Activated naive CD4-positive, alpha-beta T cell treated with anti-CD3 and anti-CD28 coated beads, Interleukin-2, amount 10 ng/mL, durations not matched to agents 7 days and 5 days (primary cell): Measurements from ENCODE around the gene NKAIN2.
"Not testable (repeated sequence)": the region's sequence is repeated elsewhere in the genome, so short reads cannot be mapped to it uniquely, and the experiment has no call there.

ENCODE experiments used
- CTCF ChIA-PET: fragments of 350-600 bp; sonication (Branson Sonifier 250); formaldehyde crosslinking; loops from one replicate; lab custom pipeline; 2021; ENCODE audit warnings: antibody characterized with exemption; lab: Charles Lee
- DNase-seq: peaks from one replicate; pipeline ENCODE4 v3.0.0-alpha.2; 2020
- H3K27ac Mint-ChIP-seq: one replicate; pipeline ENCODE4 v1.8.0; 2021; ENCODE audit warnings: mild to moderate bottlenecking, moderate library complexity, mixed read lengths
- H3K27me3 Mint-ChIP-seq: one replicate; pipeline ENCODE4 v1.8.0; 2021; ENCODE audit warnings: mild to moderate bottlenecking, mixed read lengths
- H3K36me3 Mint-ChIP-seq: one replicate; pipeline ENCODE4 v1.8.0; 2021; ENCODE audit warnings: mixed read lengths
- H3K4me1 Mint-ChIP-seq: one replicate; pipeline ENCODE4 v1.8.0; 2021; ENCODE audit warnings: mixed read lengths
- H3K4me3 Mint-ChIP-seq: one replicate; pipeline ENCODE4 v1.8.0; 2021; ENCODE audit warnings: mild to moderate bottlenecking, moderate library complexity, mixed read lengths
- H3K9me3 Mint-ChIP-seq: one replicate; pipeline ENCODE4 v1.8.0; 2021; ENCODE audit warnings: mixed read lengths

Gene NKAIN2

DNA sequence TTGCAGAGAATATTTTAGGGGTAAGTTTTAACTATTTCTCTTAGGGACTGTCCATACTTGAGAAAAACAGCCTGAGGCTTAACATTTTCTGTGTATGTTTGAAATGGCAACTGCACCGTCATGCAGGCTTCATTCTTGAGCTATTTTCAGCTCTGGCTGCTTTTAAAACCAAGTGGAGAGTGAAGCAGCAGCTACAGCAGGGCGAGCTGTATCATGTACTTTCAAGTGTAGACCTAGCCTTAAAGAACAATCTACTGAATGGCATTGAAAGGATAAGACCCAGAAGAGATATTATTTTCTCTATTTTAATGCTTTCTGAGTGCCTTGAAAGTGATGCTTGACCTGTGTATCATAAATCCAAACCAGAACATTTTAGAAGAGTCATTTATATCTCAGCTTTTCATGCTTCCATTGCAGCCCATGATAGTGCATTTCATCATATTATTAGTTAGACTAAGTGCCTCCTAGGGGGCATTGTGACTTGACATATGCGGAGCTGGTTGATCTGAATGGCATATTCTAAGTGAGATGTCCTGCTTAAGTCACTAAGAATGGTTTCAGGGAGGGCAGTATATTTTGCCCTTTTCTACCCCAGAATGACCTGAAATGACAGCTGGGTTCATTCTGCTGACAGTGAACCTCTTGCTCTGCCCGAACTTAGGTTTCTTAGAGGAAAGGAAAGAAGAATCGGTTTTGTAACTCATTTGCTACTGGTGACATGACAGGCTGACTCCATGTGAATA, 85.3 kb downstream of the NKAIN2 start:
- Mint-ChIP-seq H3K36me3 (no peaks in the 10 kb centered on the region), H3K4me1 (no peaks in the 10 kb centered on the region), H3K27me3 (no peaks in the 10 kb centered on the region), H3K27ac (no peak overlapping the region), H3K9me3 (no peaks in the 10 kb centered on the region), H3K4me3 (no peak overlapping the region)
- CTCF ChIA-PET = no interaction called here
- no peak for DNase-seq

DNA sequence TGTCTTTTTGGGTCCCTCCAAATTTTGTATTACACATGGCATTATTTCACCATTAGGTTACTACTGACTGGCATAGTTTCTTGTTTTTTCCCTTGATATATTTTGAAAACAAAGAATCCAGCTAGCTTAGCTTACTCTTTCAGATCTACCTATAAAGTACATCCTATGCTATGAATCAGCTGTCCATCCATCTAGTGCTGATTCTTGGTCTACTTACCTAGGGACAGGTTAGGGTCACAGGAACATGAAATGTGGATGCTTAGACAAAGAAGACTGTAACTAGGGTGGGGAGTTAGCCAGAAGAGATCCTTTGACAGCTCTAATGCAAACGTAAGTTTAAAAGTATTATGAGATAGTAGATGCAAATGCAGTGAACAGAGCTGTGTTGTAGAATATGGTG, 91.7 kb downstream of the NKAIN2 start:
- Mint-ChIP-seq H3K36me3 (no peaks in the 10 kb centered on the region), H3K4me1 (no peaks in the 10 kb centered on the region), H3K27me3 (no peaks in the 10 kb centered on the region), H3K27ac (no peak overlapping the region), H3K4me3 (no peak overlapping the region), H3K9me3 (no peaks in the 10 kb centered on the region)
- DNase-seq = no peak
- CTCF ChIA-PET = no interaction called here

DNA sequence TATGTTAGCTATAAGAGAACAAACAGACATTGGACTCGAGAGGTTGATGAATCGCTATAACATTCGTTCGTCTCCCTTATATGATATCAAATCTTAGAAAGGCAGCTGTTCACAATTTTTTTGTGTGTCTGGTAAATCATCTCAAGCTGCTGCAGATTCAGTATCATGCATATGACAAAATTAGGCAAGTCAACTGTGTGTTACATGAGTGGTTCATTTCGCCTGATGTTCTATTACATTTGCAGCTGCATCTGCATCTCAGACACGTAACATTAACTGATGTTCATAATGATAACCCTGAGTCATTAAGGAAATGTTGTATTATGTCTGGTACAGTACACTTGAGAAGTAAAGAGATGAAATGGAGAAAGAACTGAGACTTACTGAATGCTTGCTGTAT, 92.1 kb downstream of the NKAIN2 start:
- no peaks in the 10 kb centered on the region for H3K9me3 Mint-ChIP-seq
- H3K4me1 Mint-ChIP-seq = no peaks in the 10 kb centered on the region
- no peak for DNase-seq
- H3K27me3 Mint-ChIP-seq = no peaks in the 10 kb centered on the region
- no peak overlapping the region for H3K4me3 Mint-ChIP-seq
- no peaks in the 10 kb centered on the region for H3K36me3 Mint-ChIP-seq
- no peak overlapping the region for H3K27ac Mint-ChIP-seq
- CTCF ChIA-PET = no interaction called here

DNA sequence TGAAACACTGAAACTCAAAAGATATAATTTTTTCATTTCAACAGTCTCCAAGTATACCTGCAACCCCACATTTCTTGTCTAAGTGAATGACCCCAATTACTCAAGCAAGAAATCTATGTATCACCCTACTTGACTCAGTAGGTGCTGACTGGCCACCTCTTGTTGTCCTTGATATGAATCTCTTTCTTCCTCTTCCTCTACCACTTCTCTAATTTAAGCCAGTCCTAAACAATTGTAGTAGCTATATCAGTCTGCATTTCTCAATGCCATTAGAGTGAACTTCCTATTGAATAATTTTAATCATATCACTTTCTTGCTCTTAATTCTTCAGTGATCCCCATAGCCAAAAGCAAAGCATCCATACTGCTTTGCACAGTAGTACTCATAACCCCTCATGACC, 93.2 kb downstream of the NKAIN2 start:
- no peaks in the 10 kb centered on the region for H3K27me3 Mint-ChIP-seq
- no peaks in the 10 kb centered on the region for H3K4me1 Mint-ChIP-seq
- no peak overlapping the region for H3K4me3 Mint-ChIP-seq
- H3K27ac Mint-ChIP-seq = no peak overlapping the region
- no peaks in the 10 kb centered on the region for H3K36me3 Mint-ChIP-seq
- no peaks in the 10 kb centered on the region for H3K9me3 Mint-ChIP-seq
- CTCF ChIA-PET = no interaction called here
- no peak for DNase-seq

DNA sequence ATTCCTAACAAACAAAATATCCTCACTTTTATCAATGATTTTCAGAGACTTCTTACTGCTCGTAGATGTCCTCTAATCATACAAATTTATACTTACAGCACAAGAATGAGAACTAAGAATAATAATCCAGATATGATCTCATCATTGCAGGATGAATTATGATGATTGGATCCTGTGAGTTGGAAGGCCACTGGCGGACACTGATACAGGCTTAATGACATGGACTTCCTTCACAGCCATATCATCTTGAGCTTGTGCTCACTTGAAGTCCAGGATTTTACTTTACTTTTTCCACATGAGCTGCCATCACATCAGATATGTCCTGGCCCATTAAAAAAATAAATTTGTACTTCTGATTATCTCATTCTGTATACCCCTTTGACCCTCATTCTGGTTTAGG, 94.3 kb downstream of the NKAIN2 start:
- no peaks in the 10 kb centered on the region for H3K9me3 Mint-ChIP-seq
- H3K4me1 Mint-ChIP-seq = no peaks in the 10 kb centered on the region
- no peaks in the 10 kb centered on the region for H3K36me3 Mint-ChIP-seq
- CTCF ChIA-PET = no interaction called here
- no peak overlapping the region for H3K4me3 Mint-ChIP-seq
- H3K27me3 Mint-ChIP-seq = no peaks in the 10 kb centered on the region
- no peak for DNase-seq
- no peak overlapping the region for H3K27ac Mint-ChIP-seq

DNA sequence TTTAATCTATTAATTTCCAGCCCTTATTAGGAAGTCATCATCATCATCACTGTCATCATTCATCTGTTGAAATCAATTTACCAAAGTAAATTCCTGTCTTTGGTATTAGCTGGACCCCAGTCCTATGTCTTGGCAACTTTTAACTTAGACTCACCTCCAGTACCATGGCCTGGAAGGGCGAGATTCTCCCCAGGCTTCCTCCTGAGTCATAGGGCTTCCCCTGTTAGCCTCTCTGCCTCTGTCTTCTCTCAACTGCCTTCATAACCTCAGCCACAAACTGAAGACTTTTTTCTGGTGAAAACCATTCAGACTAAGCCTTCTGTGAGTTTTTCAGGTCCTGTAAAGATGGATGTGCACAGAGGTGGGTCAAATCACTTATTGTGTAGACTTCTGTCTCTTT, 95.0 kb downstream of the NKAIN2 start:
- H3K27ac Mint-ChIP-seq = no peak overlapping the region
- CTCF ChIA-PET = no interaction called here
- no peaks in the 10 kb centered on the region for H3K4me1 Mint-ChIP-seq
- H3K9me3 Mint-ChIP-seq = no peaks in the 10 kb centered on the region
- no peaks in the 10 kb centered on the region for H3K36me3 Mint-ChIP-seq
- no peaks in the 10 kb centered on the region for H3K27me3 Mint-ChIP-seq
- DNase-seq = no peak
- no peak overlapping the region for H3K4me3 Mint-ChIP-seq

DNA sequence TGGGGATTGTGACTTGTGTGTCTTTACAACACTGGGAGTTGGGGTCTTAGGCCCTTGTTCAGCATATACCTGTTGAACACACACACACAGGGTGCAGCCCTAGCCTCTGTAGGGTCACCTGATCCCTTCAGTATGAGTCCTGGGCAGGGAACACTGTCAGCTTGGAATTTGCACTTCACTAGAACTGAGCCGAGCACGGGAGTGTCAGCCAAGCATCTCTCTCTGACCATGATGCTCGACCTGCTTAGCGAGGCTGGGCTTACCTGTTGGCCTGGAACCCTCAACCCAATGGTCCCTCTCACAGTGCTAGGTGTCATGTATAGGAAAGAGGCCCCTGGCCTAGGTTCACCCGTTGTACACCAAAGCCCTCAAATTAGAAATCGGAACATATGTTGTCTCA, 96.1 kb downstream of the NKAIN2 start:
- Mint-ChIP-seq H3K4me3 (no peak overlapping the region), H3K27me3 (no peaks in the 10 kb centered on the region), H3K36me3 (no peaks in the 10 kb centered on the region), H3K9me3 (no peaks in the 10 kb centered on the region), H3K27ac (no peak overlapping the region), H3K4me1 (no peaks in the 10 kb centered on the region)
- CTCF ChIA-PET = no interaction called here
- no peak for DNase-seq

DNA sequence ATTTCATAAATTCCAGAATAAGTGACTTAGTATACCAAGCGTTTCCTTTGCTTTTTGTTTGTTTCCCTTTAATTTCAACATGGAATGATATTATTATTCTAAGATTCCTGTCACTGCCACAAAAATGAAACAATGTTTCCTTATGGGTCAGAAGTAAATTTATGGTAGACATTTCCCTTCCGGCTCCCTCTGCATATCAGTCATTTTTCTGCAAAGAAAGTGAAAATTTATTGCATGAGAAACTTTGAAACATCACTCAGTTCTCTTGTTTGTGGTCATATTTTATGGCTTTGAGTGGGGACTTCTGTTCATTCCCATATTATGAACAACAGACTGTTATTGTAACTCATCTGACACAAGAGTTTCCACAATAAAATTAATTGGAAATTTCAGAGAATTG, 97.8 kb downstream of the NKAIN2 start:
- Mint-ChIP-seq H3K27me3 (no peaks in the 10 kb centered on the region), H3K4me3 (no peak overlapping the region)

DNA sequence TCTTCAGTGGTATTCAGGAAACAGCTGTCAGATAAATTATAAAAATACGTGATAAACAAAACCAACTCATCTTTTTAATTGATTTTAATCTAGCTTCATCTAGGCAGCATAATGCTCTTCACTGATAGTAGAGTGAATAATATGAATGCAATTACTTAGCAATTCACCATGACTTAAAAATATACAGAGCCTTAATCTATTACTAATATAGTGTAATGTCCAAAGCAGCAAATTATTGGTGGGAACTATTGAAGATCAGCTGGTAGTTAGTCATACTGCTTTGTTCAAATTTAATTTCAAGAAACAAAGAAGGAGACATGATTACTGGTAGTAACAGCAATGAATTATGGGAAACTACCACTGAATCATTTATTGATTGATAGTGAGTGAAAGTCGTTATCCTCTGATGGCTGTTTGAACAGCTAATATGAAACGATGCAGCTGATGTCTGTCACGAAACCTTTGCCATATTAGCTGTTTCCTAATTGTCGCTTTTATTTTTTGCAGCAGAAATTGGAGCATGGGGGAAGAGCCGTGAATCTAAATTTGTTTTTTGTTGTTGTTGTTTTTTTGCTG, 99.2 kb downstream of the NKAIN2 start:
- Mint-ChIP-seq H3K4me1 (no peaks in the 10 kb centered on the region), H3K4me3 (no peak overlapping the region), H3K9me3 (no peaks in the 10 kb centered on the region), H3K27me3 (no peaks in the 10 kb centered on the region), H3K27ac (no peak overlapping the region), H3K36me3 (no peaks in the 10 kb centered on the region)
- CTCF ChIA-PET = no interaction called here
- no peak for DNase-seq

More for the DNA sequence above, 97.8 kb downstream of the NKAIN2 start:
- no peak overlapping the region for H3K27ac Mint-ChIP-seq
- no peak for DNase-seq
- CTCF ChIA-PET = no interaction called here
- H3K9me3 Mint-ChIP-seq = no peaks in the 10 kb centered on the region
- H3K4me1 Mint-ChIP-seq = no peaks in the 10 kb centered on the region
- no peaks in the 10 kb centered on the region for H3K36me3 Mint-ChIP-seq

DNA sequence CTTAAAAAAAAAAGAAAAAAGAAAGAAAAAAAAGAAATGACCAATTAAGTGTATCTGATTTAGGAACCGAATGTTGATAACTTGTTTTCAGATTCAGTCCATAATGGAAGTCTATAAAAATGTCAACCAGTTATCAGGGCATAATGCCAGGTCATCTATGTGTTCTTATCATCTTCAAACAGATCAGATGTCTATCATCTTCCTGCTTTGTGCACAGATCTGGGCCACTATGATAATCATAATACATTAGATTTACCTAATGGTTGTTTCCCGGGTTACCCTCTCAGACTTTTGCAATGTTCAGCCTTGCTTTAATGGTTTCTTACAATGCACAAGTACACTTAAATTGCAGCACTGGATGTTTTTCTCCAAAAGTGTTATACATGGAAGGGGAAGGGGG, 100.6 kb downstream of the NKAIN2 start:
- CTCF ChIA-PET = no interaction called here

DNA sequence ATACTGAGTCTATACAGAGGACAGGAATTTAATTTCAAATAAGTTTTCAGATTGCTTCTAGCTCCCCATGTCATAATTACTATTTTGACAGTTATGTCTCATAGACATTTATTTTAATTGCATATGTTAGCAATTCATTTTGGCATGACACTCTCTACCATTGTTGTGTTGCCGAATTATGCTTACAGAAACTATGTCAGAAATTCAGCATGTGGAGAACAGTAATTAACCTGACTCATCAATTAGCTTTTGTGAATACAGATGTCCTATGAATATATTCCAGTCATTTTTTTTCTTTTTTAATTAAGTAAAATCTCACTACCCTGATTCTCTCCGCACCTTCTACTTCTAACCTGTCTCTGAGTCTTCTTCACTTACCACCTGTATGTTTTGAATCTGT, 105.1 kb downstream of the NKAIN2 start:
- H3K27ac Mint-ChIP-seq = no peak overlapping the region
- H3K36me3 Mint-ChIP-seq = no peaks in the 10 kb centered on the region
- no peaks in the 10 kb centered on the region for H3K9me3 Mint-ChIP-seq
- no peaks in the 10 kb centered on the region for H3K4me1 Mint-ChIP-seq
- CTCF ChIA-PET = no interaction called here
- H3K4me3 Mint-ChIP-seq = no peak overlapping the region
- no peak for DNase-seq
- no peaks in the 10 kb centered on the region for H3K27me3 Mint-ChIP-seq

More for the DNA sequence above, 100.6 kb downstream of the NKAIN2 start:
- Mint-ChIP-seq H3K27me3 (no peaks in the 10 kb centered on the region), H3K9me3 (no peaks in the 10 kb centered on the region), H3K4me3 (no peak overlapping the region), H3K4me1 (no peaks in the 10 kb centered on the region), H3K36me3 (no peaks in the 10 kb centered on the region), H3K27ac (no peak overlapping the region)
- DNase-seq = no peak

DNA sequence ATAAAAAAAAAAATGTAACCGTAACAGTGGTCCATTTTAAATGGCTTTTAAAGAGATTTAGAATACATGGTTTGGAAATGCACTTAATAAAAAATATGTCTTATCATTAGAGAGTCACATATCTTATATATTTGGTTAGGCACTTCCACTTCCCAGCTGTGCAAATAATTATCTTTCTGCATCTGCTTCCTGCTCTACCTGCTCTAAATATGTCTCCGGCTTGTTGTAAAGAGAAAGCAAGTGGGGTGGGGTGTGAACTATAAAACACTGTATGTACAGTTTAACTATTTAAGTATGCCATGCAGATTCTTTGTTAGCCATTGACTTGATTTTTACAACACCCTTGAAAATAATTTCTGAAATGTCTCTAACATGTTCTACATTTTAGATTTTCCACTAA, 106.3 kb downstream of the NKAIN2 start:
- H3K4me3 Mint-ChIP-seq = no peak overlapping the region
- no peaks in the 10 kb centered on the region for H3K4me1 Mint-ChIP-seq
- no peaks in the 10 kb centered on the region for H3K27me3 Mint-ChIP-seq
- no peak for DNase-seq
- no peaks in the 10 kb centered on the region for H3K9me3 Mint-ChIP-seq
- no peak overlapping the region for H3K27ac Mint-ChIP-seq
- CTCF ChIA-PET = no interaction called here
- H3K36me3 Mint-ChIP-seq = no peaks in the 10 kb centered on the region

DNA sequence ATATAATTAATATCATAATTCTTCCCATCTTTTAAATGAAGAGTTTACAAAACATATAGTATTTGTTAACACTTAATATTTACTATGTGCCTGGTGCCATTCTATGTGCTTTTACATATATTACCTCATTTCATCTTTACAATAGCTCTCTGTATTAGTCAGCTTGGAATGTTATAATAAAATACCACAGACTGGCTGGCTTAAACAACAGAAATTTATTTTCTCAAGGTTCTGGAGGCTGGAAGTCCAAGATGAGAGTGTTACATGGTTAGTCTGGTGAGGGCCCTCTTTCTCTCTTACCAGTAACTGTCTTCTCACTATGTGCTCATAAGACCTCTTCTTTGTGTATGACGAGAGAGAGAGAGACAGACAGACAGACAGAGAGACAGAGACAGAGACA, 110.2 kb downstream of the NKAIN2 start:
- no peak for DNase-seq

DNA sequence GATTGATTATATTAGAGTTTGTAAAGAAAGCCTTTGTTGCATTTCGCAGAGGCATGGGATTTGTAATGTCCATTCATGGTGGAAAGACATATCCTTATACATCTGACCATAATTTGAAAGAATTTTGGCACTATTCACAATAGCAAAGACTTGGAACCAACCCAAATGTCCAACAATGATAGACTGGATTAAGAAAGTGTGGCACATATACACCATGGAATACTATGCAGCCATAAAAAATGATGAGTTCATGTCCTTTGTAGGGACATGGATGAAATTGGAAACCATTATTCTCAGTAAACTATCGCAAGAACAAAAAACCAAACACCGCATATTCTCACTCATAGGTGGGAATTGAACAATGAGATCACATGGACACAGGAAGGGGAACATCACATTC, 119.7 kb downstream of the NKAIN2 start:
- H3K4me1 Mint-ChIP-seq, H3K4me3 Mint-ChIP-seq, H3K9me3 Mint-ChIP-seq, DNase-seq, H3K36me3 Mint-ChIP-seq, H3K27ac Mint-ChIP-seq, H3K27me3 Mint-ChIP-seq, CTCF ChIA-PET: not testable (repeated sequence)

More for the DNA sequence above, 110.2 kb downstream of the NKAIN2 start:
- CTCF ChIA-PET = no interaction called here
- Mint-ChIP-seq H3K27me3 (no peaks in the 10 kb centered on the region), H3K27ac (no peak overlapping the region), H3K36me3 (no peaks in the 10 kb centered on the region), H3K4me3 (no peak overlapping the region), H3K9me3 (no peaks in the 10 kb centered on the region), H3K4me1 (no peaks in the 10 kb centered on the region)

DNA sequence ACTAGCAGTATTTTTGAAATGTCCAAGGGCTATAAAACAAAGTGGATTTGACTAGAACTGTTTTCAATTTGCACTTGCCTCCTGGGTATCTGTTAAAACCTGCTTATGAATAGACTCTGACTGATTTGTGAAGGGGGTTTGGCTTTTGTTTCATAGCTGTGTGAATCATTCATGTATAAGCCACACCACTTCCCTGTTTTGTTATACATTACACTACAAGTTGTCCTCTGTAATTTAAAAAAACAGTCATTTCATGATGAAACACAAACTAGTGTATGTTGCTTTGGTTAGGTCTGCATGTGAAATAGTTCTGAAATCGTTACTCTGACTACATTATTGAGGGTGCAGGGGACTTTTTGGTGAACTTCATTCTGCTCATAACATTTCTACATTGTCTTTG, 121.7 kb downstream of the NKAIN2 start:
- H3K36me3 Mint-ChIP-seq = no peaks in the 10 kb centered on the region
- no peak overlapping the region for H3K4me3 Mint-ChIP-seq
- H3K9me3 Mint-ChIP-seq = peaks cover 1% of the 10 kb centered on the region
- H3K4me1 Mint-ChIP-seq = no peaks in the 10 kb centered on the region
- DNase-seq = no peak
- CTCF ChIA-PET = no interaction called here
- no peaks in the 10 kb centered on the region for H3K27me3 Mint-ChIP-seq
- H3K27ac Mint-ChIP-seq = no peak overlapping the region
